ENCODE results near the gene PRSS58. TPM values are rescaled to one million over a fixed set of nuclear protein-coding genes. Genes with fewer than 3 reads are reported as not detected.

PRSS58 gene
- total RNA-seq, 2 experiments from 2014 or later, result not detected

DNA sequence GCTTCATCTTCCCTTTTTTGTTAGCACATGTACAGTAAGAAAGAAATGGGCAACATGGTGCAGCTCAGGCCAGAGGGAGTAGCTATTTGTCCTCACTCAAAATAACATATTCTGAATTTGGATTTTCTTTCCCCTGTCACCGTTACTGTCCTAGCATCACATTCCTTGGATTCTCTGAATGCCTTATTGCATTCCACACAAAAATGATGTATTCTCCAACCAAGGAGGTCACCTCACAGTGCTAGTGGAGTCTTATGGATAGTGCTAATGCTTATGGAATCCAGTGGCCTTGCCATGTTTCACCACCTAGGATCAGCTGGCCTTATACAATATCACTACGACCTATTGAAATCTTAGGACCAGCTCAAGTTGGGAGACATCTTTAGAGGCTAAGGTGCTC, 7.2 kb downstream of the PRSS58 start:
- Histone ChIP-seq H3K36me3 (ENCODE audit: insufficient read depth, low read length) (no peaks in the 10 kb centered on the region), H2AFZ (ENCODE audit: low read length) (no peak overlapping the region), H3K27ac (ENCODE audit: low read depth, low read length, poor library complexity, severe bottlenecking) (no peak overlapping the region), H3K9me3 (ENCODE audit: low read length) (no peaks in the 10 kb centered on the region), H4K20me1 (ENCODE audit: insufficient read depth, low read length) (no peaks in the 10 kb centered on the region), H3K4me1 (ENCODE audit: insufficient read depth, low read length, poor library complexity, severe bottlenecking) (no peaks in the 10 kb centered on the region), H3K79me2 (ENCODE audit: insufficient read depth, low read depth, low read length) (no peaks in the 10 kb centered on the region), H3K9me2 (ENCODE audit: insufficient read depth, low read length) (no peaks in the 10 kb centered on the region), H3K4me2 (ENCODE audit: low read length) (no peak overlapping the region), H3K4me3 (ENCODE audit: low read depth, low read length, poor library complexity, severe bottlenecking) (no peak overlapping the region)
- no peak for DNase-seq (ENCODE audit: low spot score)
- BruUV-seq (replicated peaks), result no TSS peak
- intact Hi-C loops (cut with micrococcal nuclease; ENCODE audit: unreplicated experiment), result no loop called here
- TF ChIP-seq EZH2phosphoT487 (IDR thresholded peaks at IDR 0.05; ENCODE audit: borderline replicate concordance, low read depth, low read length), result no peak
- TF ChIP-seq, protein P1, sequence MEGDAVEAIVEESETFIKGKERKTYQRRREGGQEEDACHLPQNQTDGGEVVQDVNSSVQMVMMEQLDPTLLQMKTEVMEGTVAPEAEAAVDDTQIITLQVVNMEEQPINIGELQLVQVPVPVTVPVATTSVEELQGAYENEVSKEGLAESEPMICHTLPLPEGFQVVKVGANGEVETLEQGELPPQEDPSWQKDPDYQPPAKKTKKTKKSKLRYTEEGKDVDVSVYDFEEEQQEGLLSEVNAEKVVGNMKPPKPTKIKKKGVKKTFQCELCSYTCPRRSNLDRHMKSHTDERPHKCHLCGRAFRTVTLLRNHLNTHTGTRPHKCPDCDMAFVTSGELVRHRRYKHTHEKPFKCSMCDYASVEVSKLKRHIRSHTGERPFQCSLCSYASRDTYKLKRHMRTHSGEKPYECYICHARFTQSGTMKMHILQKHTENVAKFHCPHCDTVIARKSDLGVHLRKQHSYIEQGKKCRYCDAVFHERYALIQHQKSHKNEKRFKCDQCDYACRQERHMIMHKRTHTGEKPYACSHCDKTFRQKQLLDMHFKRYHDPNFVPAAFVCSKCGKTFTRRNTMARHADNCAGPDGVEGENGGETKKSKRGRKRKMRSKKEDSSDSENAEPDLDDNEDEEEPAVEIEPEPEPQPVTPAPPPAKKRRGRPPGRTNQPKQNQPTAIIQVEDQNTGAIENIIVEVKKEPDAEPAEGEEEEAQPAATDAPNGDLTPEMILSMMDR (conservative IDR thresholded peaks at IDR 0.05; ENCODE audit: low read length), result no peak
- ChIA-PET POLR2A (interaction anchor here (0.5 to 0.8 kb wide), 3 partner anchors 20 to 50 kb away, joined by 3 to 5 read pairs (median 3); no protein-coding TSS in a partner anchor), CTCF (ENCODE audit: unreplicated experiment) (interaction anchor here (1.1 kb wide), 1 partner anchor 23 kb away, joined by 3 read pairs; no protein-coding TSS in a partner anchor)

DNA sequence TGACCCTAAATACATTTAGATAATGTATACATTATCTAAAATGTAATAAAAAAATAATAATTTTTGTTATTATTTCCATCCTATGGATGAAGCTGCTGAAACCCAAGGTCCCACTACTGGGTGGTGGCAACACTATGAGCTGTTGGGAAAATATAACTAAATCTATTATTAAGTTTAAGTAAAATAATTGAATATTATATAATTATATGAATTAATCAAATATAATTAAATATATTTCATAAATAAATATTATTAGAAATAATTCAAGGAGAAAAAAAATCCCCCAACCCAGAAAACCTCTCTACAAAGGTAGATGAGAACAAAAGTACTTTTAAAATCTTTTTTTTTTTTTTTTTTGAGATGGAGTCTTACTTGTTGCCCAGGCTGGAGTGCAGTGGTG, 7.9 kb downstream of the PRSS58 start:
- intact Hi-C loops (cut with micrococcal nuclease; ENCODE audit: unreplicated experiment), result no loop called here
- Histone ChIP-seq H3K27ac (ENCODE audit: low read depth, low read length, poor library complexity, severe bottlenecking) (no peak overlapping the region), H4K20me1 (ENCODE audit: insufficient read depth, low read length) (no peaks in the 10 kb centered on the region), H3K4me2 (ENCODE audit: low read length) (no peak overlapping the region), H3K9me2 (ENCODE audit: insufficient read depth, low read length) (no peaks in the 10 kb centered on the region), H3K4me3 (ENCODE audit: low read depth, low read length, poor library complexity, severe bottlenecking) (no peak overlapping the region), H3K36me3 (ENCODE audit: insufficient read depth, low read length) (no peaks in the 10 kb centered on the region), H3K9me3 (ENCODE audit: low read length) (no peaks in the 10 kb centered on the region), H3K79me2 (ENCODE audit: insufficient read depth, low read depth, low read length) (no peaks in the 10 kb centered on the region), H2AFZ (ENCODE audit: low read length) (no peak overlapping the region), H3K4me1 (ENCODE audit: insufficient read depth, low read length, poor library complexity, severe bottlenecking) (no peaks in the 10 kb centered on the region)
- DNase-seq (ENCODE audit: low spot score), result no peak
- POLR2A ChIA-PET, result interaction anchor here (0.7 to 0.8 kb wide), 2 partner anchors 15 to 21 kb away, joined by 4 to 5 read pairs; no protein-coding TSS in a partner anchor
- CTCF ChIA-PET (ENCODE audit: unreplicated experiment), result interaction anchor here (1.1 kb wide), 1 partner anchor 24 kb away, joined by 3 read pairs; no protein-coding TSS in a partner anchor
- no TSS peak for BruUV-seq (replicated peaks)
- no peak for TF ChIP-seq EZH2phosphoT487 (IDR thresholded peaks at IDR 0.05; ENCODE audit: borderline replicate concordance, low read depth, low read length)
- TF ChIP-seq, protein P1 (conservative IDR thresholded peaks at IDR 0.05; ENCODE audit: low read length), result no peak

Measured in OCI-LY7 (cell line).